Measurements from ENCODE around the gene FGD4. TPM values are rescaled to one million over a fixed set of nuclear protein-coding genes. Genes with fewer than 3 reads are reported as not detected.

The FGD4 gene
- total RNA-seq, 4 donors from 2014 or later, result 85.8 to 135 (median 123) TPM

- TF ChIP-seq POLR2A (IDR thresholded peaks at IDR 0.05) (no peak), CTCF (IDR thresholded peaks at IDR 0.05) (no peak)
- H3K36me3 ChIP-seq, result no peaks in the 10 kb centered on the region
- DNase-seq, result no peak
These were observed 280.5 kb downstream of the FGD4 start for GRCh38 chr12:32679920-32680237.

DNA sequence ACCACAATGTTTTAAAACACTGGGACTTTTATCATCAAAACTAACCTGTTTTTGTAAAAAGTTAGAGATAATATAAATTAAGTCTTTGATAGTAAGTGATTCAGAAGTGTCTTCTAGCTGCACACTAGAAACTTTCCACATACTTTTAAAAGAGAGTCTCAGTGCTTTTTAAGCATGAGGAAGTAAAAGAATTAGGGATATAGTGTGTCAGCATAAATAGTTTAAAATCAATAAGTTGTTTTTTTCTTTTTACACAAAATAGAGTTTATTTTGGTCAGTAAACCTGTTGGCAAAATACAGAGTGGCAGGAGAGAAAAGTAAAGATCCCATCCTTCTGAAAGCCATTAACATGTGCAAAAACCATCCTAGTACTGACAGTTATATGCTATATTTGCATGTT lies 281.4 kb downstream of the FGD4 start:
- no peak for DNase-seq
- Histone ChIP-seq H3K27ac (peak overlapping the region in 2 of 4 donors; percentile 90 to 94), H3K27me3 (no peaks in the 10 kb centered on the region), H3K4me1 (peaks cover 0 to 9% (median 0%) of the 10 kb centered on the region in 4 donors), H3K36me3 (no peaks in the 10 kb centered on the region), H3K9me3 (no peaks in the 10 kb centered on the region), H3K4me3 (peak overlapping the region in 1 of 4 donors; percentile 74)
- no peak for TF ChIP-seq POLR2A (IDR thresholded peaks at IDR 0.05)
- no peak for TF ChIP-seq CTCF (IDR thresholded peaks at IDR 0.05)

More at GRCh38 chr12:32679920-32680237, 280.5 kb downstream of the FGD4 start:
- H3K27ac ChIP-seq, result peak overlapping the region; percentile 89 to 94 (median 92)
- peaks cover 0 to 9% (median 0%) of the 10 kb centered on the region in 4 donors for H3K4me1 ChIP-seq
- H3K9me3 ChIP-seq, result no peaks in the 10 kb centered on the region
- H3K27me3 ChIP-seq, result no peaks in the 10 kb centered on the region
- peak overlapping the region; percentile 74 to 91 (median 88) for H3K4me3 ChIP-seq

DNA sequence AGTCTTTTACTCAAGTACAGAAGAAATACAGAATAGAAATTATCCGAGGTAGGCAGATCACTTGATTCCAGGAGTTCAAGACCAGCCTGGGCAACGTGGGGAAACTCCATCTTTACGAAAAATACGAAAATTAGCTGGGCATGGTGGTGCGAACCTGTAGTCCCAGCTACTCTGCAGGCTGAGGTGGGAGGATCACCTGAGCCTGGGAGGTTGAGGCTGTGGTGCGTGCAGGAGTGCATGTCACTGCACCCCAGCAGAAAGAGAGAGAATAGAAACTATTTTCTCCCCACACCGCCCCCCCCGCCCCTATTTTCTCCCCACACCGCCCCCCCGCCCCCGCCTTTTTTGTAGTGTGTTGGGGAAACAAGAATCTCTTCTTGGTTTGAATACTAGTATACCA lies 281.9 kb downstream of the FGD4 start:
- TF ChIP-seq CTCF (IDR thresholded peaks at IDR 0.05), result no peak
- TF ChIP-seq POLR2A (IDR thresholded peaks at IDR 0.05), result no peak
- no peaks in the 10 kb centered on the region for H3K27me3 ChIP-seq
- H3K36me3 ChIP-seq, result no peaks in the 10 kb centered on the region
- no peak overlapping the region for H3K4me3 ChIP-seq
- no peaks in the 10 kb centered on the region for H3K9me3 ChIP-seq
- H3K27ac ChIP-seq, result no peak overlapping the region
- no peak for DNase-seq
- peaks cover 0 to 9% (median 0%) of the 10 kb centered on the region in 4 donors for H3K4me1 ChIP-seq

DNA sequence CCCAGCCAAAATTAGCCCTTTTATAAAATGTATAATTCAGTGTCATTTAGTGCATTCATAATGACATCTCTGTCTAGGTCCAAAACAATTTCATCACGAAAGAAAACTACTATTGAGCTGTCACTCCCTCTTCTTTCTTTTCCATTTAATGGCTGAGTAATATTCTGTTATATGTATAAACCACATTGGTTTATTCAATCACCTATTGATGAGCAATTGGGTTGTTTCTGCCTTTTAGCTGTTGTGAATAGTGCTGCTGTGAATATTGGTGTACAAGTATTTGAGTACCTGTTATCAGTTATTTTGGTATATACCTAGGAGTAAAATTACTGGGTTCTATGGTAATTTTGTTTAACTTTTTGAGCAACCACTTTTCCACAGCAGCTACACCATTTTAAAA lies 287.0 kb downstream of the FGD4 start:
- H3K27ac ChIP-seq, result no peak overlapping the region
- H3K27me3 ChIP-seq, result no peaks in the 10 kb centered on the region
- H3K4me1 ChIP-seq, result no peaks in the 10 kb centered on the region
- DNase-seq, result no peak
- no peaks in the 10 kb centered on the region for H3K9me3 ChIP-seq
- H3K4me3 ChIP-seq, result no peak overlapping the region
- TF ChIP-seq CTCF (IDR thresholded peaks at IDR 0.05) (no peak), POLR2A (IDR thresholded peaks at IDR 0.05) (no peak)
- no peaks in the 10 kb centered on the region for H3K36me3 ChIP-seq

DNA sequence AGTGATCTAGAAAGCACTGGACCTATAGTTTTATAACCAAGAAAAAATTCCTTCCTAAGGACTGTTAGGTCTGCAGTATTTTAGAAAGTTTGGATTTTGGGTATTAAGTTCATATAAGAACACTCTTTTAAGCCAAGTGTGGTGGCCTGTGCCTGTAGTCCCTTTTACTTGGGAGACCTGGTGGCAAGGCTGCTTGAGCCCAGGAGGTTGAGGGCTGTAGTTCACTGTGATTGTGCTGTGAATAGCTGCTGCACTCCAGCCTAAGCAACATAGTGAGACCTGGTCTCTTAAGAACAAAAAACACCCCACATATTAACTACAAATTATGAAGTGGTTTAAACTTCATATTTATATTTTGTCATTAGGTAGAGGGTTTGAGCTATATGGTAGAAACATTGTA lies 289.4 kb downstream of the FGD4 start:
- H3K27me3 ChIP-seq, result no peaks in the 10 kb centered on the region
- no peaks in the 10 kb centered on the region for H3K9me3 ChIP-seq
- no peaks in the 10 kb centered on the region for H3K36me3 ChIP-seq
- DNase-seq, result no peak
- H3K4me1 ChIP-seq, result no peaks in the 10 kb centered on the region
- no peak for TF ChIP-seq CTCF (IDR thresholded peaks at IDR 0.05)
- TF ChIP-seq POLR2A (IDR thresholded peaks at IDR 0.05), result no peak
- no peak overlapping the region for H3K27ac ChIP-seq
- H3K4me3 ChIP-seq, result no peak overlapping the region

DNA sequence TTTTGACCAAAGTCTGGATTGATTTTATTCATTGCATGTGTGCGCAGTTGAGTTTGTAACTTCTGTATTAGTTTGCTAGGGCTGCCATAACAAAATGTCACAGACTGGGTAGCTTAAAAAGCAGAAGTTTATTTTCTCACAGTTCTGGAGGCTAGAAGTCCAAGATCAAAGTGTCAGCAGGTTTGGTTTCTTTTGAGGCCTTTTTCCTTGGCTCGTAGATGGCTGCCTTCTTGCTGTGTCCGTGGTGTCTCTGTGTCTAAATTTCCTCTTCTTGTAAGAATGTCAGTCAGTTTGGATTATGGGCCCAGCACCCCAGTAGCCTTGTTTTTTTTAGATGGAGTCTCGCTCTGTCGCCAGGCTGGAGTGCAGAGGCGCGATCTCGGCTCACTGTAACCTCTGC lies 291.6 kb downstream of the FGD4 start:
- Histone ChIP-seq H3K9me3 (no peaks in the 10 kb centered on the region), H3K27me3 (no peaks in the 10 kb centered on the region), H3K4me3 (no peak overlapping the region), H3K4me1 (no peaks in the 10 kb centered on the region), H3K27ac (no peak overlapping the region), H3K36me3 (no peaks in the 10 kb centered on the region)
- DNase-seq, result no peak
- no peak for TF ChIP-seq CTCF (IDR thresholded peaks at IDR 0.05)
- no peak for TF ChIP-seq POLR2A (IDR thresholded peaks at IDR 0.05)
